ENCODE data around the gene RFX8.

- TF ChIP-seq CTCF (IDR thresholded peaks at IDR 0.05; ENCODE audit: borderline replicate concordance, extremely low read depth, low read length, poor library complexity, severe bottlenecking) (no peak), EZH2 (IDR thresholded peaks at IDR 0.05; ENCODE audit: borderline replicate concordance, low read depth, low read length, severe bottlenecking) (no peak)
These were observed 94.5 kb downstream of the RFX8 start for GRCh38 chr2:101380376-101380775.

Measured in DND-41 (cell line).